ENCODE data around the gene RASGRP3. TPM values are rescaled to one million over a fixed set of nuclear protein-coding genes. Genes with fewer than 3 reads are reported as not detected.

The RASGRP3 gene
- 0.63 TPM in 1 of 2 replicates, not detected in the other for total RNA-seq

DNA sequence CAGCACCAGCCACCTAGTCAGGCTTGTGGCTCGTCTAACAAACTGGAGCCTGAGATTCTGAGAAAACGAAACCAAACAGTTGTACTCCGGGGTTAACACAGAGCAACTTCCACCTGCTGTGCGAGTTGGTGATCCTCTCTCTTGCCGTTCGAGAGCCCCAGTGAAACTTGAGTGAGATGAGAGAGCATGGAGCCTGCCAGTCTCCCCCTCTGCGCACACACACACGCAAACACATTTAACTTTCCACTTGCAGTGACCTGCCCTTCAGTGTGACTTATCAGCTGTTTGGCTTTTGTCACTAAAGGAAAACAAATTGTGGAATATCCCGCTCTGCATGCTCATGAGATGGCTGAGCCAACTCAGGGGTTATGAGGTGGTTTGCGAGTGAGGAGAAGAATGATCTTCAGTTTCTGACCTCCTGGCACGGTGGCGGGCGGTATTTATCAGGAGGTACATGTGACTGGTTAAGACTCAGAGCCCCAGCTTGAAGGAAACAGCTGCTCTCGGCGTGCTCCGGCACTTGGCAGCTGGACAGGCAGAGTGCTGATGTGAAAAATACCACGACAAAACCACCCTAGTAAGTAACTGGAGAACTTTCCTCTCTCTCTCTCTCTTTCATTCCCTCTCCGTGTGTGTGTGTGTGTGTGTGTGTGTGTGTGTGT lies at the start of gene RASGRP3:
TSS of gene RASGRP3 (plus strand) at position 519 of the 662 bp plus-strand sequence. CDS start 38,488 bp downstream, outside the sequence.

GRCh38 chr2:33599175-33599942 lies 122.9 kb downstream of the RASGRP3 start, which contains the start of gene FAM98A:
Gene FAM98A, minus strand, starts transcription at chr2:33599299. Its CDS starts 78 bp downstream, at chr2:33599221.

Other genes starting within 250 kb of the RASGRP3 start
- gene FAM98A, start 122.7 kb downstream of the RASGRP3 start, total RNA-seq = 23.1 and 118 TPM in 2 replicates